K562 (cell line): Measurements from ENCODE around the gene RBM26. TPM values are rescaled to one million over a fixed set of nuclear protein-coding genes. Genes with fewer than 3 reads are reported as not detected.

Source experiments
- ATAC-seq: fragments of 200-7000 bp; cut with Tn5 transposase; 3 replicates; pipeline ENCODE4 v1.9.1; 2020; ENCODE audit warnings: moderate library complexity
- BruUV-seq: library from RNA; stranded (reverse); fragments of 400-500 nt; replicated peaks from 2 replicates; lab custom pipeline; 2021; lab: Mats Ljungman, UMichigan
- CTCF ChIA-PET: fragments of 300-600 bp; formaldehyde crosslinking; extraction: SDS; loops from one replicate; lab custom pipeline; 2021; ENCODE audit warnings: low intra/inter-chr PET ratio; lab: Yijun Ruan, JAX
- POLR2A ChIA-PET: fragments of 300-600, 350-650 bp; sonication (Branson Sonifier 250); formaldehyde crosslinking; extraction: SDS; loops from one replicate; lab custom pipeline; 2021; ENCODE audit warnings: antibody characterized with exemption, inconsistent platforms; lab: Yijun Ruan, JAX
- DNase-seq, 4 experiments: peaks; one replicate each; pipeline versions ENCODE4 v3.0.0 to v3.0.0-alpha.2; 2011 to 2018; ENCODE audit warnings: low spot score in 3 of 4, mixed read lengths in 3 of 4; ENCODE audit errors: extremely low read depth in 1 of 4
- FAIRE-seq: peaks from 2 replicates; lab custom pipeline; 2011; peaks lifted over from hg19 to GRCh38; lab: Jason Lieb, UNC
- H2AFZ ChIP-seq: 2 replicates; pipeline ENCODE4 v1.6.0; 2011; ENCODE audit warnings: low read depth, low read length, control low read depth, inconsistent platforms
- H3K27ac ChIP-seq: fragments of 200-600 bp; 3 replicates; pipeline ENCODE4 v1.8.0; 2011; ENCODE audit warnings: low read depth, mild to moderate bottlenecking, control low read depth, inconsistent platforms, low read length, moderate library complexity, mixed read lengths; ENCODE audit errors: extremely low read depth
- H3K27me3 ChIP-seq, 2 experiments: fragments of 300-600 bp in 1 of 2; 2 replicates in 1 of 2; 3 replicates in 1 of 2; pipeline versions ENCODE4 v1.6.0 to v1.8.0; 2011; ENCODE audit warnings: inconsistent platforms in 2 of 2, low read length in 2 of 2, mild to moderate bottlenecking in 1 of 2, mixed read lengths in 1 of 2, moderate library complexity in 1 of 2; ENCODE audit not compliant: control insufficient read depth in 2 of 2, insufficient read depth in 2 of 2
- H3K36me3 ChIP-seq: fragments of 300-600 bp; 3 replicates; pipeline ENCODE4 v1.8.0; 2011; ENCODE audit warnings: mild to moderate bottlenecking, low read length, inconsistent platforms; ENCODE audit not compliant: control insufficient read depth, insufficient read depth
- H3K4me1 ChIP-seq, 2 experiments: fragments of 200-600 bp in 1 of 2; replicated peaks in 1 of 2; 2 replicates in 1 of 2; 3 replicates in 1 of 2; pipeline versions ENCODE4 v1.5.1 to v1.8.0; 2011; ENCODE audit warnings: inconsistent platforms in 2 of 2, low read length in 2 of 2, mild to moderate bottlenecking in 1 of 2, mixed read lengths in 1 of 2, moderate library complexity in 1 of 2; ENCODE audit not compliant: control insufficient read depth in 2 of 2, insufficient read depth in 2 of 2
- H3K4me2 ChIP-seq: 2 replicates; pipeline ENCODE4 v1.6.1; 2011; ENCODE audit warnings: low read length, control low read depth, inconsistent platforms, mixed read lengths; ENCODE audit not compliant: insufficient read depth
- H3K4me3 ChIP-seq: fragments of 200-600 bp; sonication (generic), shearing (Covaris generic); 2 replicates; pipeline ENCODE4 v1.5.1; 2016; ENCODE audit warnings: control low read depth, inconsistent platforms
- H3K79me2 ChIP-seq: fragments of 200-600 bp; 3 replicates; pipeline ENCODE4 v1.8.0; 2011; ENCODE audit warnings: low read length, inconsistent platforms; ENCODE audit not compliant: control insufficient read depth, insufficient read depth
- H3K9ac ChIP-seq, 2 experiments: 2 replicates each; pipeline versions ENCODE4 v1.6.0 to v1.6.1; 2011; ENCODE audit warnings: low read depth in 2 of 2, low read length in 2 of 2, control low read depth in 1 of 2, inconsistent platforms in 1 of 2, mild to moderate bottlenecking in 1 of 2, mixed read lengths in 1 of 2; ENCODE audit not compliant: insufficient read depth in 1 of 2
- H3K9me1 ChIP-seq: one replicate; pipeline ENCODE4 v1.6.0; 2011; ENCODE audit warnings: inconsistent platforms, mild to moderate bottlenecking, low read length, moderate library complexity; ENCODE audit not compliant: control insufficient read depth, insufficient read depth
- H3K9me3 ChIP-seq: replicated peaks from 2 replicates; pipeline ENCODE4 v1.5.1; 2011; ENCODE audit warnings: low read depth, low read length, inconsistent platforms; ENCODE audit not compliant: control insufficient read depth, insufficient read depth
- H4K20me1 ChIP-seq: replicated peaks from 2 replicates; pipeline ENCODE4 v1.6.1; 2011; ENCODE audit warnings: low read length, inconsistent platforms, mixed read lengths; ENCODE audit not compliant: control insufficient read depth, insufficient read depth
- HMBOX1 ChIP-seq: sonication (generic); IDR thresholded peaks from 2 replicates; pipeline ENCODE4 v1.6.1; 2016
- ZNF384 ChIP-seq: IDR thresholded peaks from 2 replicates; pipeline ENCODE4 v1.6.1; 2012; ENCODE audit warnings: low read depth, low read length, improper control_type of control experiment
- ZNF764 ChIP-seq: fragments of 250-450 bp; sonication (Bioruptor Pico); IDR thresholded peaks from 2 replicates; pipeline ENCODE4 v1.4.0; 2020; ENCODE audit warnings: low read depth, mild to moderate bottlenecking, moderate library complexity
- WGBS: fragments of 100-300 bp; shearing (Covaris generic); methylation state at CpG from one replicate; pipeline ENCODE4 v1.1.6; 2016; ENCODE audit warnings: low coverage, mixed read lengths; ENCODE audit not compliant: insufficient coverage; ENCODE audit errors: missing lambda C conversion rate; 5-methylcytosine and 5-hydroxymethylcytosine counted together
- in situ Hi-C: fragments of 300-500 bp; cut with MboI; formaldehyde crosslinking; loops from 4 replicates; pipeline ENCODE4 v1.15.0; 2018; ENCODE audit warnings: inconsistent platforms, mixed read lengths
- intact Hi-C: fragments of 100-400 bp; cut with micrococcal nuclease; formaldehyde crosslinking; loops from 2 replicates; pipeline ENCODE4 v1.14.2; 2022
- polyA plus RNA-seq, 8 experiments: library from polyadenylated mRNA; depleted of rRNA in 4 of 8; stranded (reverse) in 5 of 8; unstranded in 3 of 8; fragments of >200 nt; fragmentation: Nextera tagmentation in 2 of 8; fragmentation: Illumina TruSeq in 1 of 8; extraction: Ambion mirVana in 2 of 8; extraction: Trizol in 1 of 8; gene quantifications; 2 replicates each; pipeline versions ENCODE4 v1.2.1 to v1.2.3, GENCODE V29; 2011 to 2014; ENCODE audit warnings: inconsistent platforms in 1 of 8, missing spikeins in 1 of 8
- total RNA-seq, 7 experiments: library from RNA; depleted of rRNA in 6 of 7; stranded (reverse); fragments of >200 nt in 6 of 7; fragmentation: Illumina TruSeq in 2 of 7; extraction: Trizol in 2 of 7; gene quantifications; 2 replicates each; pipeline versions ENCODE4 v1.2.1 to v1.2.3, GENCODE V29; 2011 to 2021; ENCODE audit warnings: low replicate concordance in 1 of 7
- TF ChIP-seq, protein P1 (sequence below): conservative IDR thresholded peaks from 2 replicates; pipeline ENCODE4 v1.6.1; 2011; ENCODE audit warnings: low read depth, mild to moderate bottlenecking, low read length; ENCODE audit not compliant: control insufficient read depth

RBM26 gene
- total and polyA plus RNA-seq, 9 of the 15 experiments (the other 6 are each of a cell fraction or from before 2014, with no cell fraction given): 10.0 to 42.4 (median 26.4) TPM

DNA sequence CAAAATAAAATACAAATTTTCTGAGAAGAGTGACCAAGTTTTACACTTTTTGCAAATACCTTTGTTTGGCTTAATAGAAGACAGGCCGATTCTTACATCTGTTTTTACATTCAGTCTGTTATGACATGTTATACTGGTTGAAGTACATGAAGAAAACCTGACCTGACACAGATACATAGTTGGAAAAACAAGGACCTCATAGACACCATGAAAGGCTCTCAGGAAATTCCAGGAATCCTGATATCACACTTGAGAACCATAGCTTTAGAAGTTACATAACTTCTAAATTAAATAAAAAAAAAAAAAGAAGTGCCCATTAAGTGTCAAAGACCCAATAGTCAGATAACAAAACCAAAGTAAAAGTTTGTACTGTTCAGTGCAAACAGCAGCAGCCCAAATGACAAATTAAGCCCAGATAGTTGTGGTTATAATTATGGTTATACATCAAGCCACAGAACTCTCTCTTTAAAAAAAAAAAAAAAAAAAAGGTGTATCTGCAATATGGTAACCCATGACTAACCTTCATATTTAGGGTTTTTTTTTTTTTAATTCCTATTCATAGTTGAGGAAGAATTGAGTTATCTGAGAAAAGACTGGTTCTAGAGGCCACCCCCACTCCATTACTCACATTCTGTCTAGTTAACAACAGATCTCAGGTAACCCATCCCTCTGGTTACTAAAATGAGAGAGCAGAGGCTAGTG lies 19.8 kb downstream of the RBM26 start:
- H3K27me3 ChIP-seq: no peaks in the 10 kb centered on the region
- no peak overlapping the region for H3K4me2 ChIP-seq
- peak; percentile 27; the same call in 1 of the 3 replicates for ATAC-seq
- H3K4me3 ChIP-seq: no peak overlapping the region
- in situ Hi-C loops (no loop called here), intact Hi-C loops (no loop called here)
- H3K36me3 ChIP-seq: peaks cover 19% of the 10 kb centered on the region; the same call in 2 of the 3 replicates
- no peaks in the 10 kb centered on the region for H3K9me3 ChIP-seq
- POLR2A ChIA-PET: no interaction called here
- H3K4me1 ChIP-seq: peaks cover 4 to 9% of the 10 kb centered on the region in 2 experiments; a peak in 4 of 5 replicates
- DNase-seq: no peak
- FAIRE-seq: no peak
- WGBS: 50% methylated on average over 1 of the region's 1 CpG
- CTCF ChIA-PET: no interaction called here
- H2AFZ ChIP-seq: no peak overlapping the region
- H3K9me1 ChIP-seq: no peaks in the 10 kb centered on the region
- no peak overlapping the region for H3K27ac ChIP-seq
- no TSS peak for BruUV-seq
- no peak overlapping the region for H3K9ac ChIP-seq
- H3K79me2 ChIP-seq: peaks cover 100% of the 10 kb centered on the region
- TF ChIP-seq, protein P1, sequence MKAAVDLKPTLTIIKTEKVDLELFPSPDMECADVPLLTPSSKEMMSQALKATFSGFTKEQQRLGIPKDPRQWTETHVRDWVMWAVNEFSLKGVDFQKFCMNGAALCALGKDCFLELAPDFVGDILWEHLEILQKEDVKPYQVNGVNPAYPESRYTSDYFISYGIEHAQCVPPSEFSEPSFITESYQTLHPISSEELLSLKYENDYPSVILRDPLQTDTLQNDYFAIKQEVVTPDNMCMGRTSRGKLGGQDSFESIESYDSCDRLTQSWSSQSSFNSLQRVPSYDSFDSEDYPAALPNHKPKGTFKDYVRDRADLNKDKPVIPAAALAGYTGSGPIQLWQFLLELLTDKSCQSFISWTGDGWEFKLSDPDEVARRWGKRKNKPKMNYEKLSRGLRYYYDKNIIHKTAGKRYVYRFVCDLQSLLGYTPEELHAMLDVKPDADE: no peak
- TF ChIP-seq ZNF764 (CRISPR knock-in tag): no peak
- 0 out of 2 replicates have a peak, but pooled peaks have one; percentile 18 for TF ChIP-seq ZNF384
- peak; percentile 88 for TF ChIP-seq HMBOX1
- H4K20me1 ChIP-seq: no peaks in the 10 kb centered on the region
